H1 (cell line): Measurements from ENCODE around the gene FAM83F. TPM values are rescaled to one million over a fixed set of nuclear protein-coding genes. Genes with fewer than 3 reads are reported as not detected.
"Not testable (repeated sequence)": the region's sequence is repeated elsewhere in the genome, so short reads cannot be mapped to it uniquely, and the experiment has no call there.

ENCODE experiments used
- CTCF ChIA-PET: fragments of 300-600 bp; sonication (Branson Sonifier 250); formaldehyde crosslinking; loops from one replicate; lab custom pipeline; 2021; ENCODE audit not compliant: partially characterized antibody; lab: Charles Lee
- POLR2A ChIA-PET: fragments of 300-600 bp; sonication (Branson Sonifier 250); formaldehyde crosslinking; loops from one replicate; lab custom pipeline; 2021; ENCODE audit warnings: inconsistent platforms; ENCODE audit not compliant: partially characterized antibody; lab: Charles Lee
- DNase-seq, 2 experiments: peaks; one replicate each; pipeline versions ENCODE4 v3.0.0 to v3.0.0-alpha.2; 2010 to 2022; ENCODE audit warnings: low spot score in 2 of 2, low read depth in 1 of 2, mixed read lengths in 1 of 2
- FAIRE-seq: peaks from 2 replicates; lab custom pipeline; 2011; peaks lifted over from hg19 to GRCh38; lab: Jason Lieb, UNC
- H2AFZ ChIP-seq: 2 replicates; pipeline ENCODE4 v1.8.1; 2012; ENCODE audit warnings: low read length, inconsistent platforms
- H2AK5ac ChIP-seq: 2 replicates; pipeline ENCODE4 v1.6.1; 2013; ENCODE audit warnings: low read depth, low read length
- H2BK120ac ChIP-seq: replicated peaks from 2 replicates; pipeline ENCODE3; 2013; ENCODE audit warnings: low read depth, low read length, inconsistent platforms
- H2BK12ac ChIP-seq: 2 replicates; pipeline ENCODE4 v1.6.1; 2013; ENCODE audit warnings: low read depth, low read length
- H2BK15ac ChIP-seq: 2 replicates; pipeline ENCODE4 v1.6.1; 2013; ENCODE audit warnings: low read length
- H2BK20ac ChIP-seq: 2 replicates; pipeline ENCODE4 v1.6.1; 2013; ENCODE audit warnings: low read length
- H2BK5ac ChIP-seq: 2 replicates; pipeline ENCODE4 v1.6.1; 2013; ENCODE audit warnings: low read depth, low read length
- H3K14ac ChIP-seq: 2 replicates; pipeline ENCODE4 v1.6.1; 2013; ENCODE audit warnings: inconsistent platforms; ENCODE audit not compliant: insufficient read length
- H3K18ac ChIP-seq: 2 replicates; pipeline ENCODE4 v1.6.1; 2013; ENCODE audit warnings: low read length; ENCODE audit errors: extremely low read depth
- H3K23ac ChIP-seq: 2 replicates; pipeline ENCODE4 v1.6.1; 2013; ENCODE audit warnings: inconsistent platforms; ENCODE audit not compliant: insufficient read length
- H3K23me2 ChIP-seq: 2 replicates; pipeline ENCODE4 v1.6.1; 2013; ENCODE audit warnings: low read depth, low read length
- H3K27ac ChIP-seq: 2 replicates; pipeline ENCODE4 v1.6.1; 2011; ENCODE audit warnings: low read depth, low read length, inconsistent platforms
- H3K27me3 ChIP-seq, 4 experiments: replicated peaks in 1 of 4; 1 replicate in 1 of 4; 2 replicates in 3 of 4; pipeline versions ENCODE4 v1.6.1 to v1.8.1; 2011 to 2013; ENCODE audit warnings: low read length in 3 of 4, mild to moderate bottlenecking in 3 of 4, inconsistent platforms in 2 of 4, mixed read lengths in 2 of 4, moderate library complexity in 1 of 4; ENCODE audit not compliant: control insufficient read depth in 3 of 4, insufficient read depth in 3 of 4; ENCODE audit errors: extremely low read depth in 1 of 4
- H3K36me3 ChIP-seq, 4 experiments: 2 replicates each; pipeline versions ENCODE4 v1.6.1 to v1.8.1; 2011 to 2013; ENCODE audit warnings: mild to moderate bottlenecking in 4 of 4, low read length in 3 of 4, moderate library complexity in 2 of 4, control low read depth in 1 of 4, inconsistent platforms in 1 of 4; ENCODE audit not compliant: insufficient read depth in 4 of 4, control insufficient read depth in 2 of 4
- H3K4ac ChIP-seq: replicated peaks from 2 replicates; pipeline ENCODE3; 2013; ENCODE audit warnings: low read length, low read depth, mixed read lengths, inconsistent platforms; ENCODE audit not compliant: insufficient read length
- H3K4me1 ChIP-seq, 4 experiments: replicated peaks in 1 of 4; 1 replicate in 1 of 4; 2 replicates in 3 of 4; pipeline versions ENCODE4 v1.6.1 to v1.8.1; 2011 to 2013; ENCODE audit warnings: low read length in 3 of 4, inconsistent platforms in 2 of 4, mixed read lengths in 1 of 4; ENCODE audit not compliant: insufficient read depth in 4 of 4, control insufficient read depth in 3 of 4
- H3K4me2 ChIP-seq, 2 experiments: 2 replicates each; pipeline versions ENCODE4 v1.6.1 to v1.8.1; 2011 to 2013; ENCODE audit warnings: low read depth in 2 of 2, low read length in 2 of 2, control low read depth in 1 of 2, inconsistent platforms in 1 of 2, mild to moderate bottlenecking in 1 of 2; ENCODE audit not compliant: insufficient read depth in 1 of 2
- H3K4me3 ChIP-seq, 4 experiments: fragments of 200-600, 300-600 bp in 1 of 4; sonication (generic), shearing (Covaris generic), sonication (Bioruptor Twin) in 1 of 4; 2 replicates each; pipeline versions ENCODE4 v1.5.1 to v1.8.1; 2011 to 2016; ENCODE audit warnings: low read length in 4 of 4, low read depth in 3 of 4, control low read depth in 2 of 4, inconsistent platforms in 2 of 4, mild to moderate bottlenecking in 2 of 4, mixed read lengths in 1 of 4, moderate library complexity in 1 of 4; ENCODE audit not compliant: insufficient read depth in 2 of 4; ENCODE audit errors: extremely low read depth in 1 of 4
- H3K56ac ChIP-seq: replicated peaks from 2 replicates; pipeline ENCODE3; 2013; ENCODE audit warnings: low read depth, mild to moderate bottlenecking, mixed read lengths, low read length, inconsistent platforms; ENCODE audit not compliant: insufficient read length
- H3K79me1 ChIP-seq: 2 replicates; pipeline ENCODE4 v1.6.1; 2013; ENCODE audit warnings: low read depth, low read length, control low read depth
- H3K79me2 ChIP-seq, 2 experiments: 2 replicates each; pipeline versions ENCODE4 v1.6.1 to v1.8.1; 2012 to 2013; ENCODE audit warnings: low read length in 2 of 2, mild to moderate bottlenecking in 2 of 2, inconsistent platforms in 1 of 2; ENCODE audit not compliant: insufficient read depth in 2 of 2, control insufficient read depth in 1 of 2
- H3K9ac ChIP-seq, 4 experiments: replicated peaks in 1 of 4; 1 replicate in 1 of 4; 2 replicates in 3 of 4; pipeline versions ENCODE4 v1.6.1 to v1.8.1; 2011 to 2013; ENCODE audit warnings: low read depth in 3 of 4, low read length in 3 of 4, control low read depth in 2 of 4, mild to moderate bottlenecking in 2 of 4, moderate library complexity in 2 of 4, inconsistent platforms in 1 of 4; ENCODE audit errors: extremely low read depth in 1 of 4
- H3K9me3 ChIP-seq, 2 experiments: 2 replicates each; pipeline versions ENCODE4 v1.6.1 to v1.8.1; 2012 to 2013; ENCODE audit warnings: mild to moderate bottlenecking in 2 of 2, moderate library complexity in 2 of 2, control low read depth in 1 of 2, inconsistent platforms in 1 of 2, low read depth in 1 of 2, low read length in 1 of 2, mixed read lengths in 1 of 2; ENCODE audit not compliant: insufficient read depth in 2 of 2
- H4K20me1 ChIP-seq, 2 experiments: replicated peaks in 1 of 2; 2 replicates each; pipeline versions ENCODE3 to v1.8.1; 2011 to 2013; ENCODE audit warnings: inconsistent platforms in 2 of 2, low read length in 2 of 2, mild to moderate bottlenecking in 1 of 2; ENCODE audit not compliant: insufficient read depth in 2 of 2, control insufficient read depth in 1 of 2
- H4K5ac ChIP-seq: 2 replicates; pipeline ENCODE4 v1.6.1; 2013; ENCODE audit warnings: low read length, low read depth, mixed read lengths, inconsistent platforms; ENCODE audit not compliant: insufficient read length
- H4K8ac ChIP-seq: 2 replicates; pipeline ENCODE4 v1.8.0; 2013; ENCODE audit warnings: mild to moderate bottlenecking, moderate library complexity, low read length, inconsistent platforms; ENCODE audit not compliant: insufficient read depth; ENCODE audit errors: extremely low read depth
- H4K91ac ChIP-seq: replicated peaks from 2 replicates; pipeline ENCODE3; 2013; ENCODE audit warnings: low read length, mixed read lengths, inconsistent platforms; ENCODE audit not compliant: insufficient read length
- WGBS, 2 experiments: shearing (Covaris generic) in 1 of 2; methylation state at CpG; one replicate each; pipeline versions ENCODE4 v1.1.6 to v1.1.7; 2013 to 2015; ENCODE audit warnings: low lambda C conversion rate in 2 of 2, mixed read lengths in 2 of 2, inconsistent platforms in 1 of 2, low coverage in 1 of 2, missing lambda C conversion rate in 1 of 2; ENCODE audit not compliant: insufficient replicate concordance in 2 of 2, insufficient coverage in 1 of 2, insufficient read length in 1 of 2; ENCODE audit errors: extremely low coverage in 1 of 2, missing lambda C conversion rate in 1 of 2; 5-methylcytosine and 5-hydroxymethylcytosine counted together
- polyA plus RNA-seq, 7 experiments: library from polyadenylated mRNA; depleted of rRNA in 3 of 7; stranded (reverse) in 5 of 7; unstranded in 2 of 7; fragments of >200 nt in 5 of 7; fragments of 200-250 nt in 2 of 7; gene quantifications; 1 replicate in 5 of 7; 2 replicates in 1 of 7; 4 replicates in 1 of 7; pipeline versions ENCODE4 v1.2.1 to v1.2.3, GENCODE V29; 2011 to 2013; ENCODE audit warnings: missing spikeins in 2 of 7, mixed read lengths in 2 of 7
- total RNA-seq: library from RNA; stranded (reverse); fragmentation: NEBNext Ultra II Directional; extraction: Animal tissue kit (Norgen Biotek cat#: 25700); gene quantifications from 2 replicates; pipeline ENCODE4 v1.2.1, GENCODE V29; 2021

The FAM83F gene
- total and polyA plus RNA-seq, 2 of the 8 experiments (the other 6 are each of a cell fraction or from before 2014, with no cell fraction given), result 8.6 to 18.9 TPM

GRCh38 chr22:39951603-39952293, 43.0 kb upstream of the FAM83F start:
- POLR2A ChIA-PET, result interaction anchor here (1.0 kb wide), 1 partner anchor 38 kb away, joined by 3 read pairs; no protein-coding TSS in a partner anchor

More at GRCh38 chr22:39951603-39952293, 43.0 kb upstream of the FAM83F start:
- H4K8ac ChIP-seq, H2BK5ac ChIP-seq, H2AFZ ChIP-seq, H3K79me1 ChIP-seq, H3K9ac ChIP-seq, H3K36me3 ChIP-seq, H3K4me2 ChIP-seq, H2BK12ac ChIP-seq, H4K5ac ChIP-seq, H3K79me2 ChIP-seq, H3K4me1 ChIP-seq, H4K91ac ChIP-seq, H3K4ac ChIP-seq, H3K4me3 ChIP-seq, FAIRE-seq, H2BK20ac ChIP-seq, H3K9me3 ChIP-seq, H3K14ac ChIP-seq, H3K27ac ChIP-seq, H3K23ac ChIP-seq, H3K18ac ChIP-seq, H4K20me1 ChIP-seq, H3K56ac ChIP-seq, DNase-seq, H3K23me2 ChIP-seq, H2BK15ac ChIP-seq, H2AK5ac ChIP-seq, H3K27me3 ChIP-seq, H2BK120ac ChIP-seq: not testable (repeated sequence)
- WGBS, 2 experiments, result 92% methylated on average over 11 of the region's 11 CpGs; no CpG with 5 or more reads in 1 of the 2 experiments
- CTCF ChIA-PET, result interaction anchor here (0.6 to 3.6 kb wide), 7 partner anchors 9 to 111 kb away, joined by 3 to 20 read pairs (median 5); no protein-coding TSS in a partner anchor
